Measurements from ENCODE around the gene SMC4.
A peak's percentile ranks its signal among the peaks of the same experiment; 100 is the strongest.
"Not testable (repeated sequence)": the region's sequence is repeated elsewhere in the genome, so short reads cannot be mapped to it uniquely, and the experiment has no call there.

Gene SMC4

DNA sequence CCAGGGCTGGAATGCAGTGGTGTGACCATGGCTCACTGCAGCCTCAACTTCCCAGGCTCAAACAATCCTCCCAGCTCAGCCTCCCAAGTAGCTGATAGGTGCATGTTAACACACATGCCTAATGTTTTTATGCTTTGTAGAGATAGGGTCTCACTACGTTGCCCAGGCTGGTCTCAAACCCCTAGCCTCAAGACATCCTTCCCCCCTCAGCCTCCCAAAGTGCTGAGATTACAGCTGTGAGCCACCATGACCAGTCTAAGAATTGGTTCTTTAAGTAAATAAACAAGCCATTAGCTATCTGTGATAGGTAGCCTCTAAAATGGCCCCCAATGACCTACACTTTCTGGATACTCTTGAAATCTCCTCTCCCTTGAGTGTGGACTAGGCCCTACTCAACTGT lies 46.4 kb downstream of the SMC4 start:
- DNase-seq (ENCODE audit: low read depth in 3 of 3, low spot score in 1 of 3) = no peak

DNA sequence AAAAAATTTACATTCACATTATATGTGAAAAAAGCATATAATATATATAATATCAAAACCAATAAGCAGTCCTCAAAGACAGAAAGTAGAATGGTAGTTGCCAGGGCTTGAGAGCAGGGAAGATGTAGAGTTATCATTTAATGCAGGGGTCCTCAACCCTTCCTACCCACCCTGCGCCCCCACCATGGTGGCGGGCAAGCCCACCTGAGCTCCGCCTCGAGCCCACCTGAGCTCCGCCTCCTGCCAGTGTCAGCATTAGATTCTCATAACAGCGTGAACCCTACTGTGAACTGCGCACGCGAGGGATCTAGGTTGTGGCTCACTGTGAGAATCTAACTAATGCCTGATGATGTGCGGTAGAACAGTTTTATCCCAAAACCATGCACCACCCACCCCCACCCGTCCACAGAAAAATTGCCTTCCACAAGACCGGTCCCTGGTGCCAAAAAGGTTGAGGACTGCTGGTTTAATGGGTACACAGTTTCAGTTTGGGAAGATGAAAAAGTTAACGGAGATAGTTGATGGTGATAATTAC lies 47.1 kb downstream of the SMC4 start:
- DNase-seq (ENCODE audit: low read depth in 3 of 3, low spot score in 1 of 3) = no peak

- DNase-seq (ENCODE audit: low read depth in 3 of 3, low spot score in 1 of 3) = no peak
Observed at GRCh38 chr3:160447544-160447943, 48.1 kb downstream of the SMC4 start.

DNA sequence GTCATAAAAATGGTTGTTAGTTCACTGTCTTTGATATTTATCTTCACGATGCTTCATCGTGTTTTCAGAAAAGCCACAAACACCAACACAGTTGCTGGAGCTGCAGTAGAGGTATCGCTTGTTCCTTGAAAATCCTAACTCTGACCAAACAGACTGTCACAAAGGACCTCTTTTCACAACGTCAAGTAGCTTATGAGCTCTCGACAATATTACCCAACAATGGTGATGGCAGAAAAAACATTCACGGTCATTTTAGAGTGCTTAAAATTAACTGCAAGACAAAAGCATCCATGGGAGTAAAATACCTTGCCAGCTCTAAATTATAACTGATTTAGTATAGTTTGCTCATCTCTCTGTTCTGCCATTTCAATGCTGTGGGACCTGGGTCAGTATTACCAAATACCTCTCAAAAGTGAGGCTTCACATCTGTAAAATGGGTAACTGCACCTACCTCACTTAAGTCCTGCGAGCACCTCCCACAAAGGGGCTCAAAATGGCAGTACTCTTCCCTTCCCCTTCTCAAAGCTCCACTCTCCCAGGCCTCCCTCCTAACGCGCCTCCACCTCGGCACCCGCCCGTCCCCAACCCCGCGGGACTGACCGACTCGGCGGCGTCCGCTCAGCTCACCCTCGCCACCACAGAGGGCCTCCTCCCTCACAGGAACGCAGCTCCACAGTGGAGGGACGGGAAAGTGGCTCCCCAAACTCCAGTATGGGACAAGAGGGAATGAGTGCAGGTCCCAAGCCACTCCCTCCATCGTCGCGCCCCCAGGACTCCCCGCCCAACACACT lies 49.6 kb downstream of the SMC4 start:
- DNase-seq (ENCODE audit: low read depth in 3 of 3, low spot score in 1 of 3) = no peak

- DNase-seq (ENCODE audit: low read depth in 3 of 3, low spot score in 1 of 3) = peak; percentile 88 to 92 (median 89)
Observed at GRCh38 chr3:160449636-160450598, 50.5 kb downstream of the SMC4 start, which contains the start of gene TRIM59. Gene TRIM59, minus strand, starts transcription at chr3:160449786. Its CDS starts 10,603 bp downstream, at chr3:160439183.

DNA sequence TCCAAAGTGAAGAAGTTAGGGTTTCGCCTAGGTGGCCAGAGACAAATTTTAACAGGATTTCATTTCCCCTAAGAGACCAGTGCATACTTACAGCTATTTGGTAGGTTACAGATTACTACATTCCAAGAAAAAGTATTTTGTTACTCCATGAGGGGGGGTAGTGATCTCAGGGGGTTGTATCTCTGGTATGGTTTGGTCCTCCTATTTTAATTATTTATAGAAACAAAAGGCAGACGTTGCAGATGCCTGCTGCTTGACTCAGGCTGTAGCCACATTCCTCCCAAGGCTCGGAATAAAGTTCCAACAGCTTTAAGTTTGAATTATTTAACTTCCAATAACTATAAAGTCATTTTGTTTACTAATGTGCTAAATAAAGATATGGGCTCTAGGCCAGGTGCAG lies 51.4 kb downstream of the SMC4 start:
- no peak for DNase-seq (ENCODE audit: low read depth in 3 of 3, low spot score in 1 of 3)

DNA sequence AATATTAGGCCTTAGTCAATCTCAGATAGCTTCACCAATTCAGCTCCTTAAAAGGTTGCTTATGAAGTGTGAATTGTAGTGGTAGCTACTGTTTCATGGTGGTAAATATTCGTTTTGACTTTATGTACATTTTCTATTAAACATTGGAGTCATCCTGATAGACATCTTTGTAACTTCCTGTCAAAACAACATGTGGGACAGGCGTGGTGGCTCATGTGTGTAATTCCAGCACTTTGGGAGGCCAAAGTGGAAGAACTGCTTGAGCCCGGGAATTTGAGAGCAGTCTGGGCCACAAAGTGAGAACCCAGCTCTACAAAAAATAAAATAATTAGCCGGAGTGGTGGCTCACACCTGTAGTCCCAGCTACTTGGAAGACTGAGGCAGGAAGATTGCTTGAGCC lies 52.2 kb downstream of the SMC4 start:
- DNase-seq (ENCODE audit: low read depth in 3 of 3, low spot score in 1 of 3) = no peak

GRCh38 chr3:160452251-160452650 lies 52.8 kb downstream of the SMC4 start:
- DNase-seq (ENCODE audit: low read depth in 3 of 3, low spot score in 1 of 3) = not testable (repeated sequence)

DNA sequence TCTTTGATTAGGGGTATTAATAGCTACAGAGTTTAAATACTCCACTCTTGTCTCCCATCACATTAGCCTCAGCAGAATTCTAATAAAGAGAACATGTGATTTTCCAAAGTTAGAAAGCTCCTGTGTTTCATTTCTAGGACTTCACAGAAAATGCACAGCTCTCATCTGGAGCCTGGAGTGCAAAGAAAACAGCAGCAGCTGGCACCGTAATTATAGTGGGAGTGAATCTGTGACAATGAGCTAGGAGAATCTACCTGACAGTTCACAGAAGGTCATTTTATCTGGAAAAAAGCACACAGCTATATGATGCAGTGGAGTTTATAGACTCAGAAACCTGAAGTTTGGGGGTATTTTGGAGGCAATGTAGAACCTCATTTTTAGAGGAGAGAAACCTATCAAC lies 55.5 kb downstream of the SMC4 start:
- no peak for DNase-seq (ENCODE audit: low read depth in 3 of 3, low spot score in 1 of 3)

DNA sequence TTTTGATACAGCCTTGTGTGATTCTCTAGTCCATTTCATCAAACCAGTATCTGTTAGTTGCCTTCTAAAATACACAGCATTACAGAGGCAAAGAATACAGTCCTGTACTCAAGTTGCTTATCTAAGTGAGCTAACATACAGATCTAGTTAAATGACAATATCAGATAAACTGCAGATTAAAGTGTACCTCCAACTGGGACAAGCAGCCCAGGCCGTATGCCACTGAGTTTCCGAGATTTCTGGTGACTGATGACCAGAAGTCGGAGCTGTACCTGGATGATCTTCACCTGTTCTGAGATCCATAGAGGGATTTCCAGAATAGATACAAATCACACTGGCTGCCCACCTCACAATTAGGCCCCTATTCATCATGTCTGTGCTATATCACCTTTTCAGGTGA lies 56.4 kb downstream of the SMC4 start:
- no peak for DNase-seq (ENCODE audit: low read depth in 3 of 3, low spot score in 1 of 3)

DNA sequence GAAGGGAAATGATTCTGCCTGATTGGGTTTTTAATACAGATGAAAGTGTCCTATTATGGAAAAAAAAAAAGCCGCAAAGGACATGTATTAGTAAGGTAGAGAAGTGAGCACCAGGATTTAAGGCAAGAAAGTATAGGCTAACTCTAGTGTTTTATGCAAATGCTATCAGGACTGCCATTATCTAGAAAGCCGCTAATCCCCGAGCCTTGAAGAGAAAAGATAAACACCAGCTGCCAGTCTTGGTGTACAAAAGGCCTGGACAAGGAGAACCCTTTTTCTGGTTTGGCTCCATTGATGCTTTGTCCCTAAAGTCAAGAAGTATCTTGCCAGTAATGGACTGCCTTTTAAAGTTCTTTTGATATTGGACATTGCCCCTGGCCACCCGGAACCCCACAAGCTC lies 58.7 kb downstream of the SMC4 start:
- no peak for DNase-seq (ENCODE audit: low read depth in 3 of 3, low spot score in 1 of 3)

DNA sequence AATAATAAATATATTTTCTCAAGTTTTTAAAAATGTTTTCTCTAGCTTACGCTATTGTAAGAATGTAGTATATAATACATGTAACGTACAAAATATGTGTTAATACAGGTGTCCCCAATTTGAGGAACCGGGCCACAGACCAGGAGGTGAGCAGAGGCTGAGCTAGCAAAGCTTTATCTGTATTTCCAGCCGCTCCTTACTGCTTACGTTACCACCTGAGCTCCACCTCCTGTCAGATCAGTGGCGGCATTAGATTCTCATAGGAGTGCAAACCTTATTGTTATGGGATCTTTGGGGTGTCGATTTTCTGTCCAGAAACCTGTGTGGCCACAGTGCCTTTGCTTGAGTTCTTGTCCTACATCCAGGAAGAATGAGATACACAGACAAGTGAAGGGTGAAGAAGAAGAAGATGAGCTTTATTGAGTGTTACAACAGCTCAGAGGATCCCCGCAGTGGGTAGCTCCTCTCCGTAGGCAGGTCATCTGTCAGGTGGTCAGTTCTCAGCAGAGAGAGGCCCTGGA lies 60.1 kb downstream of the SMC4 start:
- no peak for DNase-seq (ENCODE audit: low read depth in 3 of 3, low spot score in 1 of 3)

DNA sequence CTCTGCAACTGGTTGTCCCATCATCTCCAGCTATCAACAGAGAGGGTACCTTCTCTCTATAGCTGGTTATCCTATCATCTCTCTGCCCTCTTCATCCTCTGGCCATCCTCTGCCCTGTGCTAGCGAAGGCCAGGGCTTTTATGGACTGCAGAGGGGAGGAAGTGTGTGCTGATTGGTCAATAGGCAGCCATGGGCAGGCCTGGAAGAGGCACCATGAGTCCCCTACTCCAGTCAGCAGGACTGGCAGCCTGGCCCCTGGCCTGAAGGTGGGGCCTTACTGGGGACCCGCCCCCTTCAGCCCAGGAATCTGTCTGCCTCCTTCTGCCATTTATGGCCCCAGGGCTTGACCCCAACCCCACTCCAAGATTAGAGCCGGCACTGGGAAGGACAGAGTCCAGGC lies 60.6 kb downstream of the SMC4 start:
- DNase-seq (ENCODE audit: low read depth in 3 of 3, low spot score in 1 of 3) = no peak

- no peak for DNase-seq (ENCODE audit: low read depth in 3 of 3, low spot score in 1 of 3)
Observed at GRCh38 chr3:160464321-160464720, 64.9 kb downstream of the SMC4 start.

DNA sequence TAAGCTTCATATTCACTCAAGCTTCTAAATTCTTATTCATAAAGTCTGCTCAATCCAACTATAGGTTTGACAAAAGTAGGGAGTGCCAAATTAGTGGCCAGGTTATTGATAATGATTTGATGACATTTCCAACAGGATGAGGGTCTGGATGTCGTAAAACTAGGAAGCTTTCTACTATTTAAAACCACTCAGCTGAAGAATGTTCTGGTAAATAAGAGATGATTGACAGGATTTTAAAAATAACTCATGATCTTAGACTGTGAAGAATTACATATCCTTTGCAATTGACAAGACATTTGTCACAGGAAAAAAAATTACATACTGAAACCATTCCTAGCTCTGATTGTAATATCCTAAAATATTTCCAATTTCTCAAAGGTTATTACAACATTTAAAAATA lies 65.5 kb downstream of the SMC4 start:
- DNase-seq (ENCODE audit: low read depth in 3 of 3, low spot score in 1 of 3) = no peak

DNA sequence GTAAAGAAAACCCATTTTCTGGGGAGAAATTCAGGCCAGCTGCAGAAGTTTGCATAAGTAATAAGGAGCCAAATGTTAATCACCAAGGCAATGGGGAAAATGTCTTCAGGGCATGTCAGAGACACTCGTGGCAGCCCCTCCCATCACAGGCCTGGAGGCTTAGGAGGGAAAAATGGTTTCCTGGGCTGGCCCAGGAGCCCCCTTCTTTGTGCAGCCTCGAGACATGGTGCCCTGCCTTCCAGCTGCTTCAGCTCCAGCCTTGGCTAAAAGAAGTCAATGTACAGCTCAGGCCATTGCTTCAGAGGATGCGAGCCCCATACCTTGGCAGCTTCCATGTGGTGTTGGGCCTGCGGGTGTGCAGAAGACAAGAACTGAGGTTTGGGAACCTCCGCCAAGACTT lies 70.7 kb downstream of the SMC4 start:
- no peak for DNase-seq (ENCODE audit: low read depth in 3 of 3, low spot score in 1 of 3)

- DNase-seq (ENCODE audit: low read depth in 3 of 3, low spot score in 1 of 3) = no peak
Observed at GRCh38 chr3:160471892-160472291, 72.4 kb downstream of the SMC4 start.

GRCh38 chr3:160472344-160472743 lies 72.9 kb downstream of the SMC4 start:
- no peak for DNase-seq (ENCODE audit: low read depth in 3 of 3, low spot score in 1 of 3)

GRCh38 chr3:160473221-160473620 lies 73.8 kb downstream of the SMC4 start:
- DNase-seq (ENCODE audit: low read depth in 3 of 3, low spot score in 1 of 3) = no peak

DNA sequence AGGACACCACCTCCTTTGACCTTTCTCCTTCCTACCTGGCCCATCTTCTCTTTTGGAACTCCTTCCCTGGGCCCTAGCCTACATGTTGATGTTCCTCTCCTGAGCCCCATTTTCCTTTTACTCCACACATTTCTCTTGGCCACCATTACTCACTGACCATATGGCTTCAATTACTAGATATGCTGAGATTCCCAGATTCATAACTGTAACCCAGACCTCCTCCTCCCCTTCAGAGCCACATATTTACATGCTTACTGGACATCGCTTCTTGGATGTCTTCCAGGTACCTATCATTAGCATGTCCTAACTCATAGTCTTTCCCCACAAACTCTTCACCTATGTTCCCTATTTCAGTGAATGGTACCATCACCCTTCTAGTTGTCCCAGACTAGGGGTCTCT lies 74.5 kb downstream of the SMC4 start:
- no peak for DNase-seq (ENCODE audit: low read depth in 3 of 3, low spot score in 1 of 3)

DNA sequence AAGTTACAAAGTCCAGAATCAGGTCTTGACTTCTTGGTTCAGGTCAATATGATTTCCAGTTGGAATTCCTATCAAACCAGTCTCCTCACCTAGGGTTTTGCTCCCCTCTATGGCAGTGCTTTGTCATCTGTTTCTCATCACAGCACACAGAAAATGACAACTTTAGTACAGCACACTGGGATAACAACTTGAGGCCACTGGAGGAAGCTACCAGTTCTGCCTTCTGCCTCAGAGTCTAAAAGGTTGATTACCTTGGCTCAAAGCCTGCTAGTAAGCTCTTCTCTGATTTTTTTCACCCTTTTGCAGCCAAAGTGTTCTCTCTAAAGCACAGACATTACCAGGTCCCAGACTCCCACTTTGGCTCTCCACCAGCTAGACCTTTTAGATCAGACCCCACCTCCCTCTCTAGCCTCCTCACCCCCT lies 75.0 kb downstream of the SMC4 start:
- no peak for DNase-seq (ENCODE audit: low read depth in 3 of 3, low spot score in 1 of 3)

- DNase-seq (ENCODE audit: low read depth in 3 of 3, low spot score in 1 of 3) = no peak
Observed at GRCh38 chr3:160475153-160475552, 75.7 kb downstream of the SMC4 start.

Measured in stimulated activated CD4-positive, alpha-beta T cell treated with anti-CD3 and anti-CD28 coated beads, TNF-alpha, amount 100 ng/mL, for 1 hour (primary cell).